A549 (cell line): ENCODE results near the gene SCML1. TPM values are rescaled to one million over a fixed set of nuclear protein-coding genes. Genes with fewer than 3 reads are reported as not detected.

Experiments
- ATAC-seq, 2 experiments: fragments of 200-7000 bp in 1 of 2; fragments of >200 bp in 1 of 2; cut with Nextera tagmentation in 1 of 2; cut with Tn5 transposase in 1 of 2; 3 replicates each; pipeline versions ENCODE4 v1.8.0 to v1.9.1; 2018 to 2020; ENCODE audit warnings: mild to moderate bottlenecking in 1 of 2, moderate library complexity in 1 of 2
- CTCF ChIA-PET: fragments of 300-600 bp; sonication (Branson Sonifier 250); formaldehyde crosslinking; extraction: SDS; loops from one replicate; lab custom pipeline; 2021; ENCODE audit warnings: antibody characterized with exemption, inconsistent platforms; lab: Yijun Ruan, JAX
- POLR2A ChIA-PET: fragments of 350-600 bp; formaldehyde crosslinking; extraction: SDS; loops from one replicate; lab custom pipeline; 2021; ENCODE audit warnings: antibody characterized with exemption, inconsistent platforms; lab: Yijun Ruan, JAX
- DNase-seq, 2 experiments: peaks; one replicate each; pipeline versions ENCODE4 v3.0.0 to v3.0.0-alpha.2; 2011 to 2016; ENCODE audit warnings: low read depth in 1 of 2, low spot score in 1 of 2
- FAIRE-seq: peaks from 2 replicates; lab custom pipeline; 2011; peaks lifted over from hg19 to GRCh38; lab: Jason Lieb, UNC
- H3K27ac ChIP-seq, 2 experiments: fragments of >200 bp; sonication (Bioruptor Twin); formaldehyde crosslinking; 3 replicates each; pipeline ENCODE4 v1.5.1; 2016 to 2017
- H3K4me1 ChIP-seq: fragments of >200 bp; sonication (Bioruptor Twin); formaldehyde crosslinking; 3 replicates; pipeline ENCODE4 v1.6.1; 2016
- H3K4me2 ChIP-seq: fragments of >200 bp; sonication (Bioruptor Twin); formaldehyde crosslinking; 3 replicates; pipeline ENCODE4 v1.6.1; 2016
- H3K4me3 ChIP-seq: fragments of >200 bp; sonication (Bioruptor Twin); formaldehyde crosslinking; 3 replicates; pipeline ENCODE4 v1.5.1; 2016
- H3K9me3 ChIP-seq: fragments of >200 bp; sonication (Bioruptor Twin); formaldehyde crosslinking; 3 replicates; pipeline ENCODE4 v1.6.1; 2016
- ATOH8 ChIP-seq: fragments of 250-450 bp; sonication (Bioruptor Pico); IDR thresholded peaks from 2 replicates; pipeline ENCODE4 v1.5.0; 2020; ENCODE audit warnings: low read depth, mild to moderate bottlenecking, moderate library complexity
- CBX8 ChIP-seq: fragments of 200-600 bp; sonication (generic); IDR thresholded peaks from 2 replicates; pipeline ENCODE4 v1.6.1; 2016
- CEBPB ChIP-seq, 2 experiments: fragments of >200 bp in 1 of 2; sonication (Bioruptor Twin) in 1 of 2; formaldehyde crosslinking in 1 of 2; IDR thresholded peaks; 2 replicates each; pipeline ENCODE4 v1.6.1; 2012 to 2016
- CHD2 ChIP-seq: fragments of 150-350 bp; IDR thresholded peaks from 2 replicates; pipeline ENCODE4 v1.6.1; 2014; ENCODE audit warnings: low read length; ENCODE audit not compliant: partially characterized antibody
- CTCF ChIP-seq: fragments of >200 bp; sonication (Bioruptor Twin); formaldehyde crosslinking; IDR thresholded peaks from 3 replicates; pipeline ENCODE4 v1.5.1; 2016
- EHF ChIP-seq: fragments of 250-450 bp; sonication (Bioruptor Pico); IDR thresholded peaks from 2 replicates; pipeline ENCODE4 v1.5.0; 2020; ENCODE audit warnings: mild to moderate bottlenecking
- ESRRA ChIP-seq: fragments of 150-350 bp; IDR thresholded peaks from 2 replicates; pipeline ENCODE4 v1.6.1; 2014; ENCODE audit warnings: mild to moderate bottlenecking, low read length, borderline replicate concordance
- FOSB ChIP-seq: fragments of 250-450 bp; sonication (Bioruptor Pico); IDR thresholded peaks from 2 replicates; pipeline ENCODE4 v1.5.0; 2020; ENCODE audit warnings: mild to moderate bottlenecking, moderate library complexity
- GATA3 ChIP-seq: IDR thresholded peaks from 2 replicates; pipeline ENCODE4 v1.6.1; 2012; ENCODE audit warnings: borderline replicate concordance
- HEYL ChIP-seq: fragments of 250-450 bp; sonication (Bioruptor Pico); IDR thresholded peaks from 2 replicates; pipeline ENCODE4 v1.8.0; 2021; ENCODE audit warnings: mild to moderate bottlenecking, moderate library complexity
- HOXA7 ChIP-seq: fragments of 250-450 bp; sonication (Bioruptor Pico); IDR thresholded peaks from 2 replicates; pipeline ENCODE4 v1.5.0; 2020; ENCODE audit warnings: mild to moderate bottlenecking, moderate library complexity
- KDM1A ChIP-seq: fragments of 200-600 bp; sonication (generic); IDR thresholded peaks from 2 replicates; pipeline ENCODE4 v1.6.1; 2016; ENCODE audit warnings: low read depth, mild to moderate bottlenecking
- MAFK ChIP-seq: fragments of 450-650 bp; IDR thresholded peaks from 2 replicates; pipeline ENCODE4 v1.6.1; 2014; ENCODE audit not compliant: partially characterized antibody
- MAZ ChIP-seq: fragments of 150-350 bp; IDR thresholded peaks from 2 replicates; pipeline ENCODE4 v1.6.1; 2014; ENCODE audit warnings: antibody characterized with exemption, low read depth, low read length, borderline replicate concordance
- MYC ChIP-seq: IDR thresholded peaks from 2 replicates; pipeline ENCODE4 v1.6.1; 2012; ENCODE audit warnings: mild to moderate bottlenecking, inconsistent platforms, low read length, improper control_type of control experiment, borderline replicate concordance
- NFE2L2 ChIP-seq: fragments of 150-350 bp; conservative IDR thresholded peaks from 2 replicates; pipeline ENCODE4 v1.6.1; 2014; ENCODE audit warnings: low read length
- PBX3 ChIP-seq: IDR thresholded peaks from 2 replicates; pipeline ENCODE4 v1.6.1; 2012
- PHF8 ChIP-seq: fragments of 200-600 bp; sonication (generic); IDR thresholded peaks from 2 replicates; pipeline ENCODE4 v1.6.1; 2016; ENCODE audit warnings: low read depth, mild to moderate bottlenecking, antibody characterized with exemption, moderate library complexity, borderline replicate concordance
- POLR2AphosphoS2 ChIP-seq: conservative IDR thresholded peaks from 2 replicates; pipeline ENCODE4 v1.6.1; 2012; ENCODE audit warnings: low read length, improper control_type of control experiment, inconsistent platforms
- RAD21 ChIP-seq, 2 experiments: fragments of >200 bp in 1 of 2; sonication (Bioruptor Twin) in 1 of 2; formaldehyde crosslinking in 1 of 2; IDR thresholded peaks in 1 of 2; conservative IDR thresholded peaks in 1 of 2; 2 replicates in 1 of 2; 3 replicates in 1 of 2; pipeline ENCODE4 v1.6.1; 2012 to 2018; ENCODE audit warnings: inconsistent platforms in 1 of 2
- RFX5 ChIP-seq: fragments of 450-650 bp; IDR thresholded peaks from 2 replicates; pipeline ENCODE4 v1.7.1; 2014; ENCODE audit warnings: antibody characterized with exemption, mild to moderate bottlenecking, moderate library complexity
- RNF2 ChIP-seq: fragments of 200-600 bp; sonication (generic); IDR thresholded peaks from 2 replicates; pipeline ENCODE4 v1.6.1; 2016; ENCODE audit warnings: low read depth, mild to moderate bottlenecking, antibody characterized with exemption, moderate library complexity, borderline replicate concordance
- USF2 ChIP-seq: fragments of 450-650 bp; IDR thresholded peaks from 2 replicates; pipeline ENCODE4 v1.6.1; 2014; ENCODE audit warnings: antibody characterized with exemption
- ZFP36 ChIP-seq: fragments of 450-650 bp; IDR thresholded peaks from 2 replicates; pipeline ENCODE4 v1.6.1; 2014; ENCODE audit warnings: borderline replicate concordance; ENCODE audit not compliant: partially characterized antibody
- ZNF302 ChIP-seq: fragments of 250-450 bp; sonication (Bioruptor Pico); IDR thresholded peaks from 2 replicates; pipeline ENCODE4 v1.9.0; 2021; ENCODE audit warnings: inconsistent platforms, mild to moderate bottlenecking, moderate library complexity
- WGBS: methylation state at CpG from one replicate; pipeline ENCODE4 v1.1.6; 2017; ENCODE audit errors: missing lambda C conversion rate; 5-methylcytosine and 5-hydroxymethylcytosine counted together
- polyA plus RNA-seq, 4 experiments: library from polyadenylated mRNA; depleted of rRNA in 3 of 4; stranded (reverse); fragments of >200 nt; fragmentation: RNase III in 1 of 4; extraction: RNeasy Plus Mini Kit Qiagen cat#74134 plus additional on column Dnase treatment in 1 of 4; gene quantifications; 2 replicates in 3 of 4; 3 replicates in 1 of 4; pipeline ENCODE4 v1.2.3, GENCODE V29; 2011 to 2017

The SCML1 gene
- polyA plus RNA-seq, 2 of the 4 experiments (the other 2 are of a cell fraction), result 4.9 to 13.3 TPM

GRCh38 chrX:17705211-17705610, 32.1 kb upstream of the SCML1 start:
- Histone ChIP-seq H3K27ac (no peak overlapping the region), H3K9me3 (no peaks in the 10 kb centered on the region), H3K4me1 (peaks cover 29% of the 10 kb centered on the region; the same call in 2 of the 3 replicates), H3K4me3 (no peak overlapping the region), H3K4me2 (no peak overlapping the region)
- ATAC-seq (no peak), DNase-seq (no peak), FAIRE-seq (no peak)
- 90% methylated on average over 2 of the region's 2 CpGs for WGBS
- POLR2A ChIA-PET, result no interaction called here
- CTCF ChIA-PET, result interaction anchor here (0.8 to 1.3 kb wide), 2 partner anchors 47 to 463 kb away, joined by 3 to 4 read pairs; no protein-coding TSS in a partner anchor
- TF ChIP-seq KDM1A, result no peak
- no peak for TF ChIP-seq ATOH8 (CRISPR knock-in tag)
- TF ChIP-seq ZFP36, result no peak
- TF ChIP-seq RNF2, result no peak
- no peak for TF ChIP-seq CTCF
- no peak for TF ChIP-seq CBX8
- TF ChIP-seq USF2, result no peak
- no peak for TF ChIP-seq MAZ
- TF ChIP-seq PBX3, result no peak
- no peak for TF ChIP-seq NFE2L2
- no peak for TF ChIP-seq CHD2
- TF ChIP-seq, all 56 proteins: peak for 0

GRCh38 chrX:17706676-17707075, 30.6 kb upstream of the SCML1 start:
- CTCF ChIA-PET, result interaction anchor here (1.3 to 1.6 kb wide), 2 partner anchors 15 to 585 kb away, joined by 4 to 5 read pairs; no protein-coding TSS in a partner anchor
- 89% methylated on average over 4 of the region's 4 CpGs for WGBS
- POLR2A ChIA-PET, result no interaction called here
- Histone ChIP-seq H3K4me3 (no peak overlapping the region), H3K9me3 (no peaks in the 10 kb centered on the region), H3K4me2 (peak overlapping the region; percentile 44), H3K27ac (peak overlapping the region in 1 of 2 experiments; percentile 37; a peak in 2 of 6 replicates), H3K4me1 (peaks cover 29% of the 10 kb centered on the region; the same call in 2 of the 3 replicates)
- no peak for TF ChIP-seq RAD21 (conservative IDR thresholded peaks at IDR 0.05 in 1 of 2, IDR thresholded peaks at IDR 0.05 in 1 of 2)
- TF ChIP-seq FOSB (CRISPR knock-in tag), result no peak
- TF ChIP-seq CEBPB (IDR thresholded peaks at IDR 0.05), result peak; percentile 35 to 63; a peak in 2 of 4 replicates
- ATAC-seq (peak; percentile 75 to 87), DNase-seq (peak; percentile 15 to 55), FAIRE-seq (no peak)

- no peak overlapping the region; the same call in 2 of the 3 replicates for H3K4me2 ChIP-seq
- POLR2A ChIA-PET, result no interaction called here
- 88% methylated on average over 3 of the region's 3 CpGs for WGBS
Measured at GRCh38 chrX:17707731-17708130, 29.6 kb upstream of the SCML1 start.

More at GRCh38 chrX:17707731-17708130, 29.6 kb upstream of the SCML1 start:
- no peaks in the 10 kb centered on the region for H3K9me3 ChIP-seq
- ATAC-seq (no peak), DNase-seq (no peak), FAIRE-seq (no peak)
- H3K4me1 ChIP-seq, result peaks cover 23% of the 10 kb centered on the region; the same call in 2 of the 3 replicates
- no peak for TF ChIP-seq CTCF
- no peak for TF ChIP-seq HOXA7 (CRISPR knock-in tag)
- TF ChIP-seq CEBPB (IDR thresholded peaks at IDR 0.05), result no peak
- no peak for TF ChIP-seq POLR2AphosphoS2
- no peak for TF ChIP-seq CHD2
- TF ChIP-seq PHF8, result no peak
- no peak for TF ChIP-seq MAFK
- no peak for TF ChIP-seq ZFP36
- no peak for TF ChIP-seq MYC
- no peak for TF ChIP-seq HEYL (CRISPR knock-in tag)
- TF ChIP-seq GATA3, result no peak
- no peak for TF ChIP-seq FOSB (CRISPR knock-in tag)
- TF ChIP-seq ESRRA, result no peak
- TF ChIP-seq ZNF302 (CRISPR knock-in tag), result no peak
- no peak for TF ChIP-seq RFX5
- TF ChIP-seq EHF (CRISPR knock-in tag), result no peak
- CTCF ChIA-PET, result interaction anchor here (1.3 kb wide), 1 partner anchor 586 kb away, joined by 5 read pairs; no protein-coding TSS in a partner anchor
- H3K27ac ChIP-seq, result 0 out of 6 replicates have a peak overlapping the region, but pooled peaks of 1 of the 2 experiments have one; percentile 2
- H3K4me3 ChIP-seq, result no peak overlapping the region
